HG02798 (cell line): Measurements from ENCODE around the gene PRSS1.

Experiments used
- ATAC-seq: cut with Tn5 transposase; IDR thresholded peaks from one replicate; pipeline ENCODE4 v1.9.1; 2021; ENCODE audit warnings: mild to moderate bottlenecking; ENCODE audit not compliant: unreplicated experiment, poor library complexity

Gene PRSS1

DNA sequence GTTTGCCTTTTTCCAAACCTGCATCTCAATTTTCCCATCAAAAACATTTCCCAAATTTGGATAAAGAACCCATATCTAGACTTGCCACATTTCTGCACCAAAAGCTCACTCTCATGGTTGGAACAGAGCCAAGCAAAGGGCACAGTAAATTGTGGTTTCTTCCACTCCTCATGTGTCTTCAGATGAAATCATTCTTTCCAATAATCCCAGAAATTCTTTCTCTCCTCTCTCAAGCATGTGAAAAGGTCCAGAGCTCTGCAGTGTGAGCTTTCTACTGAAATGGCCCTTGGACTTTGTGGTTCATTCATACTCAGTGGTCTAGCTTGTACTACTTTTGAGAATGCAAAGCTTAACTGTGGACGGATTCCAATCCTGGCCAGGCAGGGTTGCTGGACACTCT lies 41.3 kb downstream of the PRSS1 start:
- ATAC-seq, result no peak

DNA sequence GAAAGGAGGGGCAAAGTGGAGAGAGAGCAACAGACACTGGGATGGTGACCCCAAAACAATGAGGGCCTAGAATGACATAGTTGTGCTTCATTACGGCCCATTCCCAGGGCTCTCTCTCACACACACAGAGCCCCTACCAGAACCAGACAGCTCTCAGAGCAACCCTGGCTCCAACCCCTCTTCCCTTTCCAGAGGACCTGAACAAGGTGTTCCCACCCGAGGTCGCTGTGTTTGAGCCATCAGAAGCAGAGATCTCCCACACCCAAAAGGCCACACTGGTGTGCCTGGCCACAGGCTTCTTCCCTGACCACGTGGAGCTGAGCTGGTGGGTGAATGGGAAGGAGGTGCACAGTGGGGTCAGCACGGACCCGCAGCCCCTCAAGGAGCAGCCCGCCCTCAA lies 42.2 kb downstream of the PRSS1 start:
- ATAC-seq, result no peak

DNA sequence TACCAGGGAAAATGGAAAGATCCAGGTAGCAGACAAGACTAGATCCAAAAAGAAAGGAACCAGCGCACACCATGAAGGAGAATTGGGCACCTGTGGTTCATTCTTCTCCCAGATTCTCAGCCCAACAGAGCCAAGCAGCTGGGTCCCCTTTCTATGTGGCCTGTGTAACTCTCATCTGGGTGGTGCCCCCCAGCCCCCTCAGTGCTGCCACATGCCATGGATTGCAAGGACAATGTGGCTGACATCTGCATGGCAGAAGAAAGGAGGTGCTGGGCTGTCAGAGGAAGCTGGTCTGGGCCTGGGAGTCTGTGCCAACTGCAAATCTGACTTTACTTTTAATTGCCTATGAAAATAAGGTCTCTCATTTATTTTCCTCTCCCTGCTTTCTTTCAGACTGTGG lies 42.9 kb downstream of the PRSS1 start:
- no peak for ATAC-seq

DNA sequence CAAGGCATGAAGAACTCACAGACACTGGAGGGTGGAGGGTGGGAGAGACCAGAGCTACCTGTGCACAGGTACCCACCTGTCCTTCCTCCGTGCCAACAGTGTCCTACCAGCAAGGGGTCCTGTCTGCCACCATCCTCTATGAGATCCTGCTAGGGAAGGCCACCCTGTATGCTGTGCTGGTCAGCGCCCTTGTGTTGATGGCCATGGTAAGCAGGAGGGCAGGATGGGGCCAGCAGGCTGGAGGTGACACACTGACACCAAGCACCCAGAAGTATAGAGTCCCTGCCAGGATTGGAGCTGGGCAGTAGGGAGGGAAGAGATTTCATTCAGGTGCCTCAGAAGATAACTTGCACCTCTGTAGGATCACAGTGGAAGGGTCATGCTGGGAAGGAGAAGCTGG lies 43.3 kb downstream of the PRSS1 start:
- no peak for ATAC-seq

DNA sequence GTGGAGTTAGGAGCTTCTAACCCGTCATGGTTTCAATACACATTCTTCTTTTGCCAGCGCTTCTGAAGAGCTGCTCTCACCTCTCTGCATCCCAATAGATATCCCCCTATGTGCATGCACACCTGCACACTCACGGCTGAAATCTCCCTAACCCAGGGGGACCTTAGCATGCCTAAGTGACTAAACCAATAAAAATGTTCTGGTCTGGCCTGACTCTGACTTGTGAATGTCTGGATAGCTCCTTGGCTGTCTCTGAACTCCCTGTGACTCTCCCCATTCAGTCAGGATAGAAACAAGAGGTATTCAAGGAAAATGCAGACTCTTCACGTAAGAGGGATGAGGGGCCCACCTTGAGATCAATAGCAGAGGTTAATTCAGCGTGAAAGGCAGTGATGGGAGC lies 43.9 kb downstream of the PRSS1 start:
- ATAC-seq, result no peak

- ATAC-seq, result no peak
Observed at GRCh38 chr7:142795339-142795863, 46.1 kb downstream of the PRSS1 start.

DNA sequence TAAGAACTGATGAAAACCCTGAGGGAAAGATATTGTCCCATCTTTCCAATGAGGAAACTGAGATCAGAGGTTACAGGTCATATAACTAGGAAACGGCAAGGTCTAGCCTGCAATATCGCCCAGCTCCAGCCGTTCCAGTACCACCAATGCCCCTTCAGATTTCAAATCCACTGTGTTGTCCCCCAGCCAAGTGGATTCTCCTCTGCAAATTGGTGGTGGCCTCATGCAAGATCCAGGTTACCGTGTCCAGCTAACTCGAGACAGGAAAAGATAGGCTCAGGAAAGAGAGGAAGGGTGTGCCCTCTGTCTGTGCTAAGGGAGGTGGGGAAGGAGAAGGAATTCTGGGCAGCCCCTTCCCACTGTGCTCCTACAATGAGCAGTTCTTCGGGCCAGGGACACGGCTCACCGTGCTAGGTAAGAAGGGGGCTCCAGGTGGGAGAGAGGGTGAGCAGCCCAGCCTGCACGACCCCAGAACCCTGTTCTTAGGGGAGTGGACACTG lies 46.8 kb downstream of the PRSS1 start:
- ATAC-seq, result no peak

DNA sequence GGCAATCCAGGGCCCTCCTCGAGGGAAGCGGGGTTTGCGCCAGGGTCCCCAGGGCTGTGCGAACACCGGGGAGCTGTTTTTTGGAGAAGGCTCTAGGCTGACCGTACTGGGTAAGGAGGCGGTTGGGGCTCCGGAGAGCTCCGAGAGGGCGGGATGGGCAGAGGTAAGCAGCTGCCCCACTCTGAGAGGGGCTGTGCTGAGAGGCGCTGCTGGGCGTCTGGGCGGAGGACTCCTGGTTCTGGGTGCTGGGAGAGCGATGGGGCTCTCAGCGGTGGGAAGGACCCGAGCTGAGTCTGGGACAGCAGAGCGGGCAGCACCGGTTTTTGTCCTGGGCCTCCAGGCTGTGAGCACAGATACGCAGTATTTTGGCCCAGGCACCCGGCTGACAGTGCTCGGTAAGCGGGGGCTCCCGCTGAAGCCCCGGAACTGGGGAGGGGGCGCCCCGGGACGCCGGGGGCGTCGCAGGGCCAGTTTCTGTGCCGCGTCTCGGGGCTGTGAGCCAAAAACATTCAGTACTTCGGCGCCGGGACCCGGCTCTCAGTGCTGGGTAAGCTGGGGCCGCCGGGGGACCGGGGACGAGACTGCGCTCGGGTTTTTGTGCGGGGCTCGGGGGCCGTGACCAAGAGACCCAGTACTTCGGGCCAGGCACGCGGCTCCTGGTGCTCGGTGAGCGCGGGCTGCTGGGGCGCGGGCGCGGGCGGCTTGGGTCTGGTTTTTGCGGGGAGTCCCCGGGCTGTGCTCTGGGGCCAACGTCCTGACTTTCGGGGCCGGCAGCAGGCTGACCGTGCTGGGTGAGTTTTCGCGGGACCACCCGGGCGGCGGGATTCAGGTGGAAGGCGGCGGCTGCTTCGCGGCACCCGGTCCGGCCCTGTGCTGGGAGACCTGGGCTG lies 47.5 kb downstream of the PRSS1 start:
- peak; percentile 48 for ATAC-seq

- peak; percentile 30 for ATAC-seq
Observed at GRCh38 chr7:142797391-142798377, 48.4 kb downstream of the PRSS1 start.

DNA sequence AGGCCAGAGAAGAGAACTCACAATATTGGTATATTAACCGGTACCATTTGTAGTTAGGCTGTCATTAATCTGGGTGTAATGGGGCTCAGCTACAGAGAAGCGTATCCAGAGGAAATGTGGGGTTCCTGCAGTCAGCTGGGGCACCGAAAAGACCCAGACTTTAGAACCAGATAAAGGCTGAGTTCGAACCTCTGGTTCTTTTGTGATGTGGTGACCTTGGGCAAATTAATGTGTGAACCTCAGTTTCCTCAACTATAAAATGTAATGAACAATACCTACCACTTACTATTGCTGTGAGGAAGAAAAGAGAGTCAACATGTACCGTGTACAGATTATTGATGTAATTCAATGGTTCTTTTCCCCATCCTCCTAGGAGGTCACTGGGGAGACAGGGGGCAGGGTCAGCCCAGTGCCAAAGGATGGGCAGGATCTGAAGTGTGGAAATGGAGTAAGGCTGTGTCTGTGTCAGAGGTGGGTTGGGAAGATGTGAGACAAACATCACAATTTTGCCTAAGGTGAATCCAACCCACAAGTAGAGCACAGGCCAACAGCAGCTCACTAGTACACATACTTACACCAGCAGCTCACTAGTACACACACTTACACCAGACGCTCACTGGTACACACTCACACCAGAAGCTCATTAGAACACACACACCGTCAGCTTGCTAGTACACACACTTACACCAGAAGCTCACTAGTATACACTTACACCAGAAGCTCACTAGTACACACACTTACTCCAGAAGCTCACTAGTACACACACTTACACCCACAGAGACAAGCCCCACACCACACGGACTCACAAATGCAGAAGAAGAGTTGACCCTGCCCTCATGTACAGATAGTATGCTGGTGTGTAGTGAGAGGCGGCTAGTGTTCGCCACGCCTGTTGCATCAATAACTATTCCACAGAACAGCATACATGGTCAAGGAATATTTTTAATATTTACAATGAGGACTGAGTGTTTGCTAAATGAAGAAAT lies 49.5 kb downstream of the PRSS1 start:
- no peak for ATAC-seq

DNA sequence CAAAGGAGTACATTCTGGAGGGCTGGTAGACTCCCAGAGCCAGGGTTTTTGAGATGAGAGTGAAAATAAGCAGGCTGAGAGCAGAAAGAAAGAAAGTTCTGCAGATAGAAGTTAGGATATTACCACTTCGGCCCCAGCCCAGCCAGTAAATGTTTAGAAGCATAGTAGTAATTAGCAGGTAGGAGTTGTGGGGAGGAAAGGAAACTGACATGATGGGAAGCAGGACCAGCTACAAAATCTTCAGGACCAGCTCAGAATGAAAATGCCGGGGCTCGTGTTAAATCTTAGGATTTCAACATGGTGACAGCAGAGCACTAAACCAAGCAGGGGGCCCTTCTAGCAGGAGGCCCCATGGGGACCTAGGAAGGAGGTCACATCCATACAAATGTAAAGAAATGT lies 50.2 kb downstream of the PRSS1 start:
- ATAC-seq, result no peak

DNA sequence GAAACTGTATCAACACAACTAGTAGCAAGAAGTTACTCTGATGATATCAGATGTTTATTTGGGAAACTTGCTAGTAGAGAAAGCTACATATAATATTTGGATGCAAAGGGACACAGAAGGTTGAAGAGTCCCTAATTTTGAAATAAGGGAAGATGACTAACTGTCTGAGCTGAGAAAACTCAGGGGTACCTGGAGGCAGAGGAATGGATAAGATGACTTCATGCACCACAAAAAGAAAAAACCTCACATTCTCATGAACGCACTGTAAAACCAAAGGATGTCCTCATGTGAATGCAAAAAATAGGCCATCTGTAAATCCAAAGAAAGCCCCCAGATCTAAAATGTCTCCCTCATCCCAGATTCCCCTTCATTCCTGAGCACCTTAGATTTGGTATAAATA lies 50.8 kb downstream of the PRSS1 start:
- no peak for ATAC-seq

- no peak for ATAC-seq
Observed at GRCh38 chr7:142800699-142801260, 51.5 kb downstream of the PRSS1 start.

- no peak for ATAC-seq
Observed at GRCh38 chr7:142801601-142802295, 52.5 kb downstream of the PRSS1 start.

DNA sequence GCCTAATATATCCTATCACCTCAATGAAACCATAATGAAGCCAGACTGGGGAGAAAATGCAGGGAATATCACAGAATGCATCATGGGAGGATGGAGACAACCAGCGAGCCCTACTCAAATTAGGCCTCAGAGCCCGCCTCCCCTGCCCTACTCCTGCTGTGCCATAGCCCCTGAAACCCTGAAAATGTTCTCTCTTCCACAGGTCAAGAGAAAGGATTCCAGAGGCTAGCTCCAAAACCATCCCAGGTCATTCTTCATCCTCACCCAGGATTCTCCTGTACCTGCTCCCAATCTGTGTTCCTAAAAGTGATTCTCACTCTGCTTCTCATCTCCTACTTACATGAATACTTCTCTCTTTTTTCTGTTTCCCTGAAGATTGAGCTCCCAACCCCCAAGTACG lies 53.0 kb downstream of the PRSS1 start:
- ATAC-seq, result no peak
